Endothelial cell of umbilical vein (primary cell): ENCODE data around the gene RPS6KA5. TPM values are rescaled to one million over a fixed set of nuclear protein-coding genes. Genes with fewer than 3 reads are reported as not detected.

Experiments used
- BruUV-seq: library from RNA; stranded (reverse); fragments of 400-500 nt; replicated peaks from 2 replicates; lab custom pipeline; 2021; lab: Mats Ljungman, UMichigan
- CTCF ChIA-PET: fragments of 300-600, 350-600 bp; sonication (Branson Sonifier 250); formaldehyde crosslinking; loops from one replicate; lab custom pipeline; 2021; ENCODE audit warnings: antibody characterized with exemption, inconsistent platforms; lab: Charles Lee
- POLR2A ChIA-PET: fragments of 300-600, 350-600 bp; sonication (Branson Sonifier 250); formaldehyde crosslinking; loops from one replicate; lab custom pipeline; 2021; ENCODE audit warnings: antibody characterized with exemption, inconsistent platforms; lab: Charles Lee
- DNase-seq: peaks from one replicate; pipeline ENCODE4 v3.0.0-alpha.2; 2011; ENCODE audit warnings: low read depth, low spot score
- FAIRE-seq: peaks from 2 replicates; lab custom pipeline; 2011; peaks lifted over from hg19 to GRCh38; lab: Jason Lieb, UNC
- H2AFZ ChIP-seq: 2 replicates; pipeline ENCODE4 v1.6.0; 2012; ENCODE audit warnings: low read depth, low read length, control low read depth, inconsistent platforms
- H3K27ac ChIP-seq: 2 replicates; pipeline ENCODE4 v1.5.1; 2011; ENCODE audit warnings: low read depth, mild to moderate bottlenecking, control low read depth, low read length, moderate library complexity; ENCODE audit not compliant: insufficient read depth
- H3K27me3 ChIP-seq, 2 experiments: 2 replicates each; pipeline versions ENCODE4 v1.6.0 to v1.6.1; 2011; ENCODE audit warnings: low read length in 2 of 2, mixed read lengths in 1 of 2; ENCODE audit not compliant: control insufficient read depth in 2 of 2, insufficient read depth in 2 of 2
- H3K36me3 ChIP-seq, 2 experiments: 2 replicates in 1 of 2; 3 replicates in 1 of 2; pipeline ENCODE4 v1.5.1; 2011; ENCODE audit warnings: low read length in 2 of 2, mild to moderate bottlenecking in 1 of 2, moderate library complexity in 1 of 2; ENCODE audit not compliant: control insufficient read depth in 2 of 2, insufficient read depth in 2 of 2; ENCODE audit errors: extremely low read depth in 1 of 2
- H3K4me1 ChIP-seq: 3 replicates; pipeline ENCODE4 v1.5.1; 2011; ENCODE audit warnings: mild to moderate bottlenecking, low read length; ENCODE audit not compliant: control insufficient read depth, insufficient read depth; ENCODE audit errors: extremely low read depth
- H3K4me2 ChIP-seq: 2 replicates; pipeline ENCODE4 v1.6.1; 2011; ENCODE audit warnings: low read length, control low read depth, mixed read lengths; ENCODE audit not compliant: insufficient read depth
- H3K4me3 ChIP-seq, 3 experiments: fragments of 200-600 bp in 1 of 3; sonication (generic), shearing (Covaris generic) in 1 of 3; replicated peaks in 1 of 3; 2 replicates each; pipeline ENCODE4 v1.5.1; 2011 to 2016; ENCODE audit warnings: control low read depth in 3 of 3, low read length in 3 of 3, mild to moderate bottlenecking in 2 of 3, inconsistent platforms in 1 of 3, low read depth in 1 of 3, moderate library complexity in 1 of 3; ENCODE audit not compliant: insufficient read depth in 1 of 3
- H3K79me2 ChIP-seq: 2 replicates; pipeline ENCODE4 v1.6.0; 2012; ENCODE audit warnings: low read length, inconsistent platforms; ENCODE audit not compliant: control insufficient read depth, insufficient read depth
- H3K9ac ChIP-seq: replicated peaks from 2 replicates; pipeline ENCODE3; 2011; ENCODE audit warnings: low read length, control low read depth; ENCODE audit not compliant: insufficient read depth; ENCODE audit errors: extremely low read depth
- H3K9me1 ChIP-seq: replicated peaks from 3 replicates; pipeline ENCODE4 v1.6.0; 2011; ENCODE audit warnings: mild to moderate bottlenecking, low read length; ENCODE audit not compliant: control insufficient read depth, insufficient read depth; ENCODE audit errors: extremely low read depth
- H3K9me3 ChIP-seq: replicated peaks from 2 replicates; pipeline ENCODE4 v1.5.1; 2012; ENCODE audit warnings: low read length, inconsistent platforms; ENCODE audit not compliant: control insufficient read depth, insufficient read depth
- H4K20me1 ChIP-seq: replicated peaks from 2 replicates; pipeline ENCODE3; 2011; ENCODE audit warnings: mild to moderate bottlenecking, low read length; ENCODE audit not compliant: control insufficient read depth, insufficient read depth; ENCODE audit errors: extremely low read depth
- EZH2 ChIP-seq: IDR thresholded peaks from 2 replicates; pipeline ENCODE4 v1.6.1; 2012; ENCODE audit warnings: borderline replicate concordance, low read depth, mild to moderate bottlenecking, moderate library complexity, low read length, inconsistent platforms; ENCODE audit not compliant: severe bottlenecking
- FOS ChIP-seq: IDR thresholded peaks from 2 replicates; pipeline ENCODE4 v1.6.1; 2011; ENCODE audit warnings: mild to moderate bottlenecking, low read length, moderate library complexity, borderline replicate concordance; ENCODE audit not compliant: insufficient read depth
- GATA2 ChIP-seq: IDR thresholded peaks from 2 replicates; pipeline ENCODE4 v1.7.0; 2011; ENCODE audit warnings: low read depth, mild to moderate bottlenecking, moderate library complexity, mixed read lengths, low read length; ENCODE audit not compliant: insufficient read length, insufficient read depth
- JUN ChIP-seq: IDR thresholded peaks from 2 replicates; pipeline ENCODE4 v1.6.1; 2011; ENCODE audit warnings: borderline replicate concordance, low read depth; ENCODE audit not compliant: insufficient read length, insufficient read depth
- MAX ChIP-seq: IDR thresholded peaks from 2 replicates; pipeline ENCODE4 v1.6.1; 2011; ENCODE audit not compliant: insufficient read depth, insufficient read length
- MYC ChIP-seq: IDR thresholded peaks from one replicate; pipeline ENCODE4 v1.6.1; 2011; ENCODE audit warnings: mild to moderate bottlenecking, low read depth, low read length
- POLR2A ChIP-seq: IDR thresholded peaks from 2 replicates; pipeline ENCODE4 v1.6.1; 2012; ENCODE audit warnings: low read depth, mild to moderate bottlenecking, control low read depth, low read length
- POLR2AphosphoS5 ChIP-seq: IDR thresholded peaks from 2 replicates; pipeline ENCODE4 v1.6.1; 2012; ENCODE audit warnings: low read depth, mild to moderate bottlenecking, control low read depth, low read length, moderate library complexity; ENCODE audit not compliant: insufficient read depth
- dilution Hi-C: fragments of 300-500 bp; cut with MboI; formaldehyde crosslinking; loops from one replicate; pipeline ENCODE4 v1.15.0; 2019; ENCODE audit warnings: low sequenced_read_pairs; ENCODE audit not compliant: extremely low pct_ligation_motif_present
- intact Hi-C: fragments of 100-400 bp; cut with micrococcal nuclease; formaldehyde crosslinking; loops from one replicate; pipeline ENCODE4 v1.10.0; 2022
- polyA plus RNA-seq, 4 experiments: library from polyadenylated mRNA; depleted of rRNA in 3 of 4; stranded (reverse) in 3 of 4; unstranded in 1 of 4; fragments of >200 nt; gene quantifications; 2 replicates each; pipeline versions ENCODE4 v1.2.1 to v1.2.3, GENCODE V29; 2011 to 2012; ENCODE audit warnings: missing spikeins in 1 of 4
- total RNA-seq: library from RNA; stranded (reverse); gene quantifications from 2 replicates; pipeline ENCODE4 v1.2.3, GENCODE V29; 2021
- TF ChIP-seq, protein P1 (sequence below), 2 donors: IDR thresholded peaks; 1 replicate in 1 of 2; 2 replicates in 1 of 2; pipeline ENCODE4 v1.5.1; 2011; ENCODE audit warnings: low read length in 2 of 2, mild to moderate bottlenecking in 2 of 2, moderate library complexity in 2 of 2, control low read depth in 1 of 2, inconsistent platforms in 1 of 2, low read depth in 1 of 2; ENCODE audit not compliant: insufficient read depth in 1 of 2; ENCODE audit errors: extremely low read depth in 1 of 2

RPS6KA5 gene
- total and polyA plus RNA-seq, 2 donors (not counting 3 experiments of a cell fraction or from before 2014, with no cell fraction given): 2.9 to 5.4 TPM

GRCh38 chr14:90893510-90893909 is 166.9 kb downstream of the RPS6KA5 start:
- no peaks in the 10 kb centered on the region for H3K27me3 ChIP-seq
- no TSS peak for BruUV-seq

More at GRCh38 chr14:90893510-90893909, 166.9 kb downstream of the RPS6KA5 start:
- no peaks in the 10 kb centered on the region for H3K9me3 ChIP-seq
- FAIRE-seq (no peak), DNase-seq (no peak)
- CTCF ChIA-PET: interaction anchor here (4.4 to 10.0 kb wide), 2 partner anchors 9 to 280 kb away, joined by 12 to 66 read pairs; no protein-coding TSS in a partner anchor
- H3K9me1 ChIP-seq: no peaks in the 10 kb centered on the region
- H3K79me2 ChIP-seq: no peaks in the 10 kb centered on the region
- TF ChIP-seq JUN: no peak
- TF ChIP-seq POLR2AphosphoS5: no peak
- TF ChIP-seq EZH2: no peak
- TF ChIP-seq GATA2: no peak
- TF ChIP-seq, protein P1, sequence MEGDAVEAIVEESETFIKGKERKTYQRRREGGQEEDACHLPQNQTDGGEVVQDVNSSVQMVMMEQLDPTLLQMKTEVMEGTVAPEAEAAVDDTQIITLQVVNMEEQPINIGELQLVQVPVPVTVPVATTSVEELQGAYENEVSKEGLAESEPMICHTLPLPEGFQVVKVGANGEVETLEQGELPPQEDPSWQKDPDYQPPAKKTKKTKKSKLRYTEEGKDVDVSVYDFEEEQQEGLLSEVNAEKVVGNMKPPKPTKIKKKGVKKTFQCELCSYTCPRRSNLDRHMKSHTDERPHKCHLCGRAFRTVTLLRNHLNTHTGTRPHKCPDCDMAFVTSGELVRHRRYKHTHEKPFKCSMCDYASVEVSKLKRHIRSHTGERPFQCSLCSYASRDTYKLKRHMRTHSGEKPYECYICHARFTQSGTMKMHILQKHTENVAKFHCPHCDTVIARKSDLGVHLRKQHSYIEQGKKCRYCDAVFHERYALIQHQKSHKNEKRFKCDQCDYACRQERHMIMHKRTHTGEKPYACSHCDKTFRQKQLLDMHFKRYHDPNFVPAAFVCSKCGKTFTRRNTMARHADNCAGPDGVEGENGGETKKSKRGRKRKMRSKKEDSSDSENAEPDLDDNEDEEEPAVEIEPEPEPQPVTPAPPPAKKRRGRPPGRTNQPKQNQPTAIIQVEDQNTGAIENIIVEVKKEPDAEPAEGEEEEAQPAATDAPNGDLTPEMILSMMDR (IDR thresholded peaks at IDR 0.05; ENCODE audit: extremely low read depth in 1 of 2, insufficient read depth in 1 of 2, low read depth in 1 of 2, low read length in 2 of 2): no peak
- TF ChIP-seq MYC: no peak
- TF ChIP-seq MAX: no peak
- no peak for TF ChIP-seq POLR2A
- no peak for TF ChIP-seq FOS
- no peak overlapping the region for H3K27ac ChIP-seq
- dilution Hi-C loops (no loop called here), intact Hi-C loops (no loop called here)
- POLR2A ChIA-PET: no interaction called here
- H3K4me1 ChIP-seq: no peaks in the 10 kb centered on the region
- no peak overlapping the region for H3K9ac ChIP-seq
- H2AFZ ChIP-seq: no peak overlapping the region
- no peak overlapping the region for H3K4me3 ChIP-seq
- no peak overlapping the region for H3K4me2 ChIP-seq
- H3K36me3 ChIP-seq: peaks cover 0 to 7% of the 10 kb centered on the region in 2 experiments
- H4K20me1 ChIP-seq: no peaks in the 10 kb centered on the region
